K562 (cell line): Measurements from ENCODE around the gene GALNT12. TPM values are rescaled to one million over a fixed set of nuclear protein-coding genes. Genes with fewer than 3 reads are reported as not detected.

ENCODE experiments used
- MTA1 ChIP-seq: fragments of 450-650 bp; IDR thresholded peaks from 2 replicates; pipeline ENCODE4 v1.6.1; 2017; ENCODE audit warnings: borderline replicate concordance
- RB1 ChIP-seq: fragments of 450-650 bp; IDR thresholded peaks from 2 replicates; pipeline ENCODE4 v1.6.1; 2017; ENCODE audit warnings: low read depth, mild to moderate bottlenecking
- RNF2 ChIP-seq: sonication (generic); IDR thresholded peaks from 2 replicates; pipeline ENCODE4 v1.6.1; 2016
- ZNF146 ChIP-seq: IDR thresholded peaks from one replicate; pipeline ENCODE4 v1.6.1; 2018; ENCODE audit warnings: missing compliant biosample characterization; ENCODE audit not compliant: unreplicated experiment
- ZNF431 ChIP-seq: sonication (generic); formaldehyde crosslinking; IDR thresholded peaks from 2 replicates; pipeline ENCODE4 v1.8.0; 2022; ENCODE audit warnings: mild to moderate bottlenecking, missing genetic modification reagents
- polyA plus RNA-seq, 8 experiments: library from polyadenylated mRNA; depleted of rRNA in 4 of 8; stranded (reverse) in 5 of 8; unstranded in 3 of 8; fragments of >200 nt; fragmentation: Nextera tagmentation in 2 of 8; fragmentation: Illumina TruSeq in 1 of 8; extraction: Ambion mirVana in 2 of 8; extraction: Trizol in 1 of 8; gene quantifications; 2 replicates each; pipeline versions ENCODE4 v1.2.1 to v1.2.3, GENCODE V29; 2011 to 2014; ENCODE audit warnings: inconsistent platforms in 1 of 8, missing spikeins in 1 of 8
- total RNA-seq, 7 experiments: library from RNA; depleted of rRNA in 6 of 7; stranded (reverse); fragments of >200 nt in 6 of 7; fragmentation: Illumina TruSeq in 2 of 7; extraction: Trizol in 2 of 7; gene quantifications; 2 replicates each; pipeline versions ENCODE4 v1.2.1 to v1.2.3, GENCODE V29; 2011 to 2021; ENCODE audit warnings: low replicate concordance in 1 of 7
- TF ChIP-seq, protein P1 (sequence below), 2 experiments: fragments of 450-650 bp; formaldehyde crosslinking in 1 of 2; IDR thresholded peaks; 2 replicates each; pipeline versions ENCODE4 v1.4.0 to v1.6.1; 2014 to 2020; ENCODE audit warnings: mild to moderate bottlenecking in 2 of 2, borderline replicate concordance in 1 of 2, low read depth in 1 of 2
- TF ChIP-seq, protein P2 (sequence below): fragments of 450-650 bp; IDR thresholded peaks from 2 replicates; pipeline ENCODE4 v1.7.1; 2018; ENCODE audit warnings: mild to moderate bottlenecking, low read depth; ENCODE audit not compliant: partially characterized antibody
- TF ChIP-seq, protein P3 (sequence below), 2 experiments: fragments of 150-350 bp in 1 of 2; IDR thresholded peaks; 2 replicates each; pipeline ENCODE4 v1.6.1; 2012 to 2016; ENCODE audit warnings: low read depth in 2 of 2, low read length in 2 of 2, mild to moderate bottlenecking in 1 of 2, moderate library complexity in 1 of 2
- TF ChIP-seq, protein P4 (sequence below): fragments of 250-450 bp; sonication (Bioruptor Pico); IDR thresholded peaks from 2 replicates; pipeline ENCODE4 v1.4.0; 2020; ENCODE audit warnings: mild to moderate bottlenecking, moderate library complexity

GALNT12 gene
- total and polyA plus RNA-seq, 9 of the 15 experiments (the other 6 are each of a cell fraction or from before 2014, with no cell fraction given), result 29.7 to 82.9 (median 44.2) TPM

DNA sequence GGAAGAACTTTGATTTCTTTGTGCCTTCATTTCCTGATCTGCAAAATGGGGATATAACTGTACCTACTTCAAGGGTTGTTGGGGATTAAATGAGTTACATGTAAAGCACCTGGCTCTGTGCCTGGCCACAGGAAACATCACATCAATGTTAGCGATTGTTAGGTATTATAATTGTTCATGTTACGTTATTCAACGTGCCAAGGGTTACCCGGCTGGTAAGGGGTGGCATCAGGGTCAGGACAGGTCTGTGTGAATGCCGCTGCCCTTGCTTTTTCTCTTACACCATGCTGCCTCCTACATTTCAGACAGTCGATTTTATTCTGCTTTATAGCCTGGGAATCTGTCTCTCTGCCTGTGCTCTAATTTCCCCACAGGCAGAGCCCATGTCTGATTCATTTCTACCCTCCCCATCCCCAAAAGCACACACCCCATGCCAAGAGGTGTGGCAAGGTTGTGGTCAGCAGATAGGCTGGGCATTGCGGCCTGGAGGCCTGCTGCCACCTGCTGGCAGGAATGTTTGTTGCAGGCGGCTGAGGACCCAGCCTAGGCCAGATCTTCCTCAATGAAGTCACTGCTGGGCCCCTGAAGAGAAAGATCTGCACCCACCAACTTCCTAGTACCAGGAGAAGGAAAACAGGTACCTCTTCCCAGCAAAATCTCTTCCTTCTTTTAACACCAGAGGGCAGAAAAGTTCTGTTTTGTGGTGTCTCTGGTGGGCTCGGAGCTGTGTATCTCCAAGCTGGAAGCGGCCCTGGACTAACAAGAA is 16.4 kb upstream of the GALNT12 start (continued):
- TF ChIP-seq, protein P1, sequence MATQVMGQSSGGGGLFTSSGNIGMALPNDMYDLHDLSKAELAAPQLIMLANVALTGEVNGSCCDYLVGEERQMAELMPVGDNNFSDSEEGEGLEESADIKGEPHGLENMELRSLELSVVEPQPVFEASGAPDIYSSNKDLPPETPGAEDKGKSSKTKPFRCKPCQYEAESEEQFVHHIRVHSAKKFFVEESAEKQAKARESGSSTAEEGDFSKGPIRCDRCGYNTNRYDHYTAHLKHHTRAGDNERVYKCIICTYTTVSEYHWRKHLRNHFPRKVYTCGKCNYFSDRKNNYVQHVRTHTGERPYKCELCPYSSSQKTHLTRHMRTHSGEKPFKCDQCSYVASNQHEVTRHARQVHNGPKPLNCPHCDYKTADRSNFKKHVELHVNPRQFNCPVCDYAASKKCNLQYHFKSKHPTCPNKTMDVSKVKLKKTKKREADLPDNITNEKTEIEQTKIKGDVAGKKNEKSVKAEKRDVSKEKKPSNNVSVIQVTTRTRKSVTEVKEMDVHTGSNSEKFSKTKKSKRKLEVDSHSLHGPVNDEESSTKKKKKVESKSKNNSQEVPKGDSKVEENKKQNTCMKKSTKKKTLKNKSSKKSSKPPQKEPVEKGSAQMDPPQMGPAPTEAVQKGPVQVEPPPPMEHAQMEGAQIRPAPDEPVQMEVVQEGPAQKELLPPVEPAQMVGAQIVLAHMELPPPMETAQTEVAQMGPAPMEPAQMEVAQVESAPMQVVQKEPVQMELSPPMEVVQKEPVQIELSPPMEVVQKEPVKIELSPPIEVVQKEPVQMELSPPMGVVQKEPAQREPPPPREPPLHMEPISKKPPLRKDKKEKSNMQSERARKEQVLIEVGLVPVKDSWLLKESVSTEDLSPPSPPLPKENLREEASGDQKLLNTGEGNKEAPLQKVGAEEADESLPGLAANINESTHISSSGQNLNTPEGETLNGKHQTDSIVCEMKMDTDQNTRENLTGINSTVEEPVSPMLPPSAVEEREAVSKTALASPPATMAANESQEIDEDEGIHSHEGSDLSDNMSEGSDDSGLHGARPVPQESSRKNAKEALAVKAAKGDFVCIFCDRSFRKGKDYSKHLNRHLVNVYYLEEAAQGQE (IDR thresholded peaks at IDR 0.05; ENCODE audit: borderline replicate concordance), result peak; percentile 97
- TF ChIP-seq, protein P1 (CRISPR knock-in tag; IDR thresholded peaks at IDR 0.05; ENCODE audit: low read depth), result no peak
- TF ChIP-seq RNF2, result no peak
- peak; percentile 59 for TF ChIP-seq RB1
- TF ChIP-seq, protein P2, sequence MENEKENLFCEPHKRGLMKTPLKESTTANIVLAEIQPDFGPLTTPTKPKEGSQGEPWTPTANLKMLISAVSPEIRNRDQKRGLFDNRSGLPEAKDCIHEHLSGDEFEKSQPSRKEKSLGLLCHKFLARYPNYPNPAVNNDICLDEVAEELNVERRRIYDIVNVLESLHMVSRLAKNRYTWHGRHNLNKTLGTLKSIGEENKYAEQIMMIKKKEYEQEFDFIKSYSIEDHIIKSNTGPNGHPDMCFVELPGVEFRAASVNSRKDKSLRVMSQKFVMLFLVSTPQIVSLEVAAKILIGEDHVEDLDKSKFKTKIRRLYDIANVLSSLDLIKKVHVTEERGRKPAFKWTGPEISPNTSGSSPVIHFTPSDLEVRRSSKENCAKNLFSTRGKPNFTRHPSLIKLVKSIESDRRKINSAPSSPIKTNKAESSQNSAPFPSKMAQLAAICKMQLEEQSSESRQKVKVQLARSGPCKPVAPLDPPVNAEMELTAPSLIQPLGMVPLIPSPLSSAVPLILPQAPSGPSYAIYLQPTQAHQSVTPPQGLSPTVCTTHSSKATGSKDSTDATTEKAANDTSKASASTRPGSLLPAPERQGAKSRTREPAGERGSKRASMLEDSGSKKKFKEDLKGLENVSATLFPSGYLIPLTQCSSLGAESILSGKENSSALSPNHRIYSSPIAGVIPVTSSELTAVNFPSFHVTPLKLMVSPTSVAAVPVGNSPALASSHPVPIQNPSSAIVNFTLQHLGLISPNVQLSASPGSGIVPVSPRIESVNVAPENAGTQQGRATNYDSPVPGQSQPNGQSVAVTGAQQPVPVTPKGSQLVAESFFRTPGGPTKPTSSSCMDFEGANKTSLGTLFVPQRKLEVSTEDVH, result peak; percentile 27
- no peak for TF ChIP-seq ZNF146
- TF ChIP-seq, protein P3, sequence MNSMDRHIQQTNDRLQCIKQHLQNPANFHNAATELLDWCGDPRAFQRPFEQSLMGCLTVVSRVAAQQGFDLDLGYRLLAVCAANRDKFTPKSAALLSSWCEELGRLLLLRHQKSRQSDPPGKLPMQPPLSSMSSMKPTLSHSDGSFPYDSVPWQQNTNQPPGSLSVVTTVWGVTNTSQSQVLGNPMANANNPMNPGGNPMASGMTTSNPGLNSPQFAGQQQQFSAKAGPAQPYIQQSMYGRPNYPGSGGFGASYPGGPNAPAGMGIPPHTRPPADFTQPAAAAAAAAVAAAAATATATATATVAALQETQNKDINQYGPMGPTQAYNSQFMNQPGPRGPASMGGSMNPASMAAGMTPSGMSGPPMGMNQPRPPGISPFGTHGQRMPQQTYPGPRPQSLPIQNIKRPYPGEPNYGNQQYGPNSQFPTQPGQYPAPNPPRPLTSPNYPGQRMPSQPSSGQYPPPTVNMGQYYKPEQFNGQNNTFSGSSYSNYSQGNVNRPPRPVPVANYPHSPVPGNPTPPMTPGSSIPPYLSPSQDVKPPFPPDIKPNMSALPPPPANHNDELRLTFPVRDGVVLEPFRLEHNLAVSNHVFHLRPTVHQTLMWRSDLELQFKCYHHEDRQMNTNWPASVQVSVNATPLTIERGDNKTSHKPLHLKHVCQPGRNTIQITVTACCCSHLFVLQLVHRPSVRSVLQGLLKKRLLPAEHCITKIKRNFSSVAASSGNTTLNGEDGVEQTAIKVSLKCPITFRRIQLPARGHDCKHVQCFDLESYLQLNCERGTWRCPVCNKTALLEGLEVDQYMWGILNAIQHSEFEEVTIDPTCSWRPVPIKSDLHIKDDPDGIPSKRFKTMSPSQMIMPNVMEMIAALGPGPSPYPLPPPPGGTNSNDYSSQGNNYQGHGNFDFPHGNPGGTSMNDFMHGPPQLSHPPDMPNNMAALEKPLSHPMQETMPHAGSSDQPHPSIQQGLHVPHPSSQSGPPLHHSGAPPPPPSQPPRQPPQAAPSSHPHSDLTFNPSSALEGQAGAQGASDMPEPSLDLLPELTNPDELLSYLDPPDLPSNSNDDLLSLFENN (IDR thresholded peaks at IDR 0.05; ENCODE audit: low read depth in 2 of 2, low read length in 2 of 2), result no peak
- TF ChIP-seq, protein P4, sequence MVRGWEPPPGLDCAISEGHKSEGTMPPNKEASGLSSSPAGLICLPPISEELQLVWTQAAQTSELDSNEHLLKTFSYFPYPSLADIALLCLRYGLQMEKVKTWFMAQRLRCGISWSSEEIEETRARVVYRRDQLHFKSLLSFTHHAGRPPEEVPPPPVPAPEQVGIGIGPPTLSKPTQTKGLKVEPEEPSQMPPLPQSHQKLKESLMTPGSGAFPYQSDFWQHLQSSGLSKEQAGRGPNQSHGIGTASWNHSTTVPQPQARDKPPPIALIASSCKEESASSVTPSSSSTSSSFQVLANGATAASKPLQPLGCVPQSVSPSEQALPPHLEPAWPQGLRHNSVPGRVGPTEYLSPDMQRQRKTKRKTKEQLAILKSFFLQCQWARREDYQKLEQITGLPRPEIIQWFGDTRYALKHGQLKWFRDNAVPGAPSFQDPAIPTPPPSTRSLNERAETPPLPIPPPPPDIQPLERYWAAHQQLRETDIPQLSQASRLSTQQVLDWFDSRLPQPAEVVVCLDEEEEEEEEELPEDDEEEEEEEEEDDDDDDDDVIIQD, result no peak
- TF ChIP-seq MTA1, result no peak
- TF ChIP-seq ZNF431 (CRISPR knock-in tag), result no peak
